Measurements from ENCODE around the gene LRRC61.

DNA sequence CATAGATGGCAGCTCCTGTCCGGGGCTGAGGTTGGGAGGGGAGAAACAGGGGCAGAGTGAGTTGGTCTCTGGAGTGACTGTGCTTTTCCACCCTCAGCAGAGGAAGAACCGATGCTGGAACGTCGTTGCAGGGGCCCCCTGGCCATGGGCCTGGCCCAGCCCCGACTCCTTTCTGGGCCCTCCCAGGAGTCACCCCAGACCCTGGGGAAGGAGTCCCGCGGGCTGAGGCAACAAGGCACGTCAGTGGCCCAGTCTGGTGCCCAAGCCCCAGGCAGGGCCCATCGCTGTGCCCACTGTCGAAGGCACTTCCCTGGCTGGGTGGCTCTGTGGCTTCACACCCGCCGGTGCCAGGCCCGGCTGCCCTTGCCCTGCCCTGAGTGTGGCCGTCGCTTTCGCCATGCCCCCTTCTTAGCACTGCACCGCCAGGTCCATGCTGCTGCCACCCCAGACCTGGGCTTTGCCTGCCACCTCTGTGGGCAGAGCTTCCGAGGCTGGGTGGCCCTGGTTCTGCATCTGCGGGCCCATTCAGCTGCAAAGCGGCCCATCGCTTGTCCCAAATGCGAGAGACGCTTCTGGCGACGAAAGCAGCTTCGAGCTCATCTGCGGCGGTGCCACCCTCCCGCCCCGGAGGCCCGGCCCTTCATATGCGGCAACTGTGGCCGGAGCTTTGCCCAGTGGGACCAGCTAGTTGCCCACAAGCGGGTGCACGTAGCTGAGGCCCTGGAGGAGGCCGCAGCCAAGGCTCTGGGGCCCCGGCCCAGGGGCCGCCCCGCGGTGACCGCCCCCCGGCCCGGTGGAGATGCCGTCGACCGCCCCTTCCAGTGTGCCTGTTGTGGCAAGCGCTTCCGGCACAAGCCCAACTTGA is 48.2 kb downstream of the LRRC61 start:
- TF ChIP-seq, protein P1, sequence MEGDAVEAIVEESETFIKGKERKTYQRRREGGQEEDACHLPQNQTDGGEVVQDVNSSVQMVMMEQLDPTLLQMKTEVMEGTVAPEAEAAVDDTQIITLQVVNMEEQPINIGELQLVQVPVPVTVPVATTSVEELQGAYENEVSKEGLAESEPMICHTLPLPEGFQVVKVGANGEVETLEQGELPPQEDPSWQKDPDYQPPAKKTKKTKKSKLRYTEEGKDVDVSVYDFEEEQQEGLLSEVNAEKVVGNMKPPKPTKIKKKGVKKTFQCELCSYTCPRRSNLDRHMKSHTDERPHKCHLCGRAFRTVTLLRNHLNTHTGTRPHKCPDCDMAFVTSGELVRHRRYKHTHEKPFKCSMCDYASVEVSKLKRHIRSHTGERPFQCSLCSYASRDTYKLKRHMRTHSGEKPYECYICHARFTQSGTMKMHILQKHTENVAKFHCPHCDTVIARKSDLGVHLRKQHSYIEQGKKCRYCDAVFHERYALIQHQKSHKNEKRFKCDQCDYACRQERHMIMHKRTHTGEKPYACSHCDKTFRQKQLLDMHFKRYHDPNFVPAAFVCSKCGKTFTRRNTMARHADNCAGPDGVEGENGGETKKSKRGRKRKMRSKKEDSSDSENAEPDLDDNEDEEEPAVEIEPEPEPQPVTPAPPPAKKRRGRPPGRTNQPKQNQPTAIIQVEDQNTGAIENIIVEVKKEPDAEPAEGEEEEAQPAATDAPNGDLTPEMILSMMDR (IDR thresholded peaks at IDR 0.05) = no peak
- no peak for TF ChIP-seq POLR2A (IDR thresholded peaks at IDR 0.05)

All from thyroid gland (tissue), 4 donors.